Keratinocyte (primary cell): ENCODE data around the gene SFRP2. TPM values are rescaled to one million over a fixed set of nuclear protein-coding genes. Genes with fewer than 3 reads are reported as not detected.

Experiments
- DNase-seq: peaks from one replicate; pipeline ENCODE4 v3.0.0-alpha.2; 2011; ENCODE audit warnings: low read depth, missing footprints, low spot score
- FAIRE-seq: peaks from 2 replicates; lab custom pipeline; 2011; peaks lifted over from hg19 to GRCh38; lab: Jason Lieb, UNC
- H2AFZ ChIP-seq: 2 replicates; pipeline ENCODE4 v1.6.0; 2012; ENCODE audit warnings: low read length, control low read depth, inconsistent platforms; ENCODE audit not compliant: control insufficient read depth
- H3K27ac ChIP-seq: 2 replicates; pipeline ENCODE4 v1.5.1; 2011; ENCODE audit warnings: low read length; ENCODE audit not compliant: control insufficient read depth, insufficient read depth
- H3K27me3 ChIP-seq: 3 replicates; pipeline ENCODE4 v1.6.0; 2011; ENCODE audit warnings: low read length; ENCODE audit not compliant: control insufficient read depth, insufficient read depth; ENCODE audit errors: extremely low read depth
- H3K36me3 ChIP-seq, 2 experiments: 2 replicates in 1 of 2; 3 replicates in 1 of 2; pipeline ENCODE4 v1.5.1; 2011; ENCODE audit warnings: low read length in 2 of 2, mild to moderate bottlenecking in 1 of 2; ENCODE audit not compliant: control insufficient read depth in 2 of 2, insufficient read depth in 2 of 2; ENCODE audit errors: extremely low read depth in 1 of 2
- H3K4me1 ChIP-seq: 3 replicates; pipeline ENCODE4 v1.5.1; 2011; ENCODE audit warnings: low read length; ENCODE audit not compliant: control insufficient read depth, insufficient read depth; ENCODE audit errors: extremely low read depth
- H3K4me2 ChIP-seq: 3 replicates; pipeline ENCODE4 v1.6.0; 2011; ENCODE audit warnings: low read depth, low read length; ENCODE audit not compliant: control insufficient read depth, insufficient read depth; ENCODE audit errors: extremely low read depth
- H3K4me3 ChIP-seq, 3 experiments: fragments of 200-600 bp in 1 of 3; sonication (generic) in 1 of 3; 2 replicates in 2 of 3; 3 replicates in 1 of 3; pipeline ENCODE4 v1.5.1; 2011 to 2016; ENCODE audit warnings: low read length in 3 of 3, mild to moderate bottlenecking in 3 of 3, control low read depth in 2 of 3, inconsistent platforms in 1 of 3, low read depth in 1 of 3, mixed read lengths in 1 of 3, mixed run types in 1 of 3, moderate library complexity in 1 of 3; ENCODE audit not compliant: control insufficient read depth in 2 of 3, insufficient read depth in 2 of 3; ENCODE audit errors: extremely low read depth in 1 of 3
- H3K79me2 ChIP-seq: 2 replicates; pipeline ENCODE4 v1.6.0; 2012; ENCODE audit warnings: low read length; ENCODE audit not compliant: control insufficient read depth, insufficient read depth
- H3K9ac ChIP-seq: 3 replicates; pipeline ENCODE4 v1.6.0; 2011; ENCODE audit warnings: low read length; ENCODE audit not compliant: control insufficient read depth, insufficient read depth; ENCODE audit errors: extremely low read depth
- H3K9me1 ChIP-seq: 3 replicates; pipeline ENCODE4 v1.6.0; 2011; ENCODE audit warnings: low read length; ENCODE audit not compliant: control insufficient read depth, insufficient read depth; ENCODE audit errors: extremely low read depth
- H3K9me3 ChIP-seq: 2 replicates; pipeline ENCODE4 v1.5.1; 2012; ENCODE audit warnings: low read depth, low read length; ENCODE audit not compliant: control insufficient read depth
- H4K20me1 ChIP-seq: 3 replicates; pipeline ENCODE4 v1.6.0; 2011; ENCODE audit warnings: low read length; ENCODE audit not compliant: control insufficient read depth, insufficient read depth; ENCODE audit errors: extremely low read depth
- CTCF ChIP-seq, 3 experiments: IDR thresholded peaks in 1 of 3; conservative IDR thresholded peaks in 1 of 3; optimal IDR thresholded peaks in 1 of 3; 2 replicates in 2 of 3; 3 replicates in 1 of 3; pipeline versions ENCODE3 to v1.5.1; 2011; ENCODE audit warnings: low read length in 3 of 3, mild to moderate bottlenecking in 3 of 3, moderate library complexity in 2 of 3, control low read depth in 1 of 3, inconsistent platforms in 1 of 3; ENCODE audit not compliant: insufficient read depth in 2 of 3; ENCODE audit errors: extremely low read depth in 1 of 3
- EZH2 ChIP-seq: IDR thresholded peaks from one replicate; pipeline ENCODE4 v1.6.1; 2012; ENCODE audit warnings: inconsistent platforms, mild to moderate bottlenecking, low read length, moderate library complexity
- dilution Hi-C: fragments of 300-500 bp; cut with MboI; formaldehyde crosslinking; loops from one replicate; pipeline ENCODE4 v1.7.0; 2020; ENCODE audit warnings: low sequenced_read_pairs; ENCODE audit not compliant: extremely low pct_ligation_motif_present
- polyA plus RNA-seq, 5 experiments: library from polyadenylated mRNA; depleted of rRNA in 3 of 5; stranded (reverse) in 3 of 5; stranded (forward) in 1 of 5; unstranded in 1 of 5; fragments of >200 nt; gene quantifications; 1 replicate in 1 of 5; 2 replicates in 3 of 5; 3 replicates in 1 of 5; pipeline versions ENCODE4 v1.2.1 to v1.2.3, GENCODE V29; 2011 to 2012; ENCODE audit warnings: missing spikeins in 2 of 5, low read depth in 1 of 5, low replicate concordance in 1 of 5

SFRP2 gene
- polyA plus RNA-seq, 1 donor (not counting 4 experiments of a cell fraction or from before 2014, with no cell fraction given): not detected

DNA sequence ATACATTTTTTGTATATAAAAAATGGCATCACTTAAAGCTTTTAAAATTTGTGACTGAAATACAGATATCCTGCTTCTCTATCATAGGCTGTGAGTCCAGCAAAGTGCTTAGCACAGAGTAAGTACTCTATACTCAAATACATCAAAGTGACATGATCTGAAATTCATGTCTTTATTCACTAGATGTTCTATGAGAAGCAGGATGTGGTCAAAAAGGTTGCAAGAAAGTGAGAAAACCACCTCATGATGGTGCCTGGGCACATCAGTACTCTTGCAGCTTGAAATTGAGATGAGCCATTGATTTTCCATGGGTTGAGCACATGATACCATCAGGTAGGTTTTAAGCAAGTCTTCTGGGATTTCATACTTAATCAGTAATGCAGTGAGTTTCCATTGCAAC, 20.4 kb upstream of the SFRP2 start:
- no peaks in the 10 kb centered on the region for H3K27me3 ChIP-seq
- TF ChIP-seq CTCF (optimal IDR thresholded peaks at IDR 0.05 in 1 of 3, IDR thresholded peaks at IDR 0.05 in 1 of 3, conservative IDR thresholded peaks at IDR 0.05 in 1 of 3; ENCODE audit: extremely low read depth in 1 of 3, insufficient read depth in 2 of 3, low read length in 3 of 3): no peak
- TF ChIP-seq EZH2: no peak
- no peak overlapping the region for H3K27ac ChIP-seq
- no peaks in the 10 kb centered on the region for H3K4me1 ChIP-seq
- H3K79me2 ChIP-seq: no peaks in the 10 kb centered on the region
- H3K9me3 ChIP-seq: no peaks in the 10 kb centered on the region
- H3K9me1 ChIP-seq: no peaks in the 10 kb centered on the region
- H3K4me3 ChIP-seq: no peak overlapping the region
- no peak overlapping the region for H3K9ac ChIP-seq
- FAIRE-seq: no peak
- no peak for DNase-seq
- H3K36me3 ChIP-seq: no peaks in the 10 kb centered on the region
- dilution Hi-C loops: no loop called here
- no peak overlapping the region for H3K4me2 ChIP-seq
- no peaks in the 10 kb centered on the region for H4K20me1 ChIP-seq
- no peak overlapping the region for H2AFZ ChIP-seq

DNA sequence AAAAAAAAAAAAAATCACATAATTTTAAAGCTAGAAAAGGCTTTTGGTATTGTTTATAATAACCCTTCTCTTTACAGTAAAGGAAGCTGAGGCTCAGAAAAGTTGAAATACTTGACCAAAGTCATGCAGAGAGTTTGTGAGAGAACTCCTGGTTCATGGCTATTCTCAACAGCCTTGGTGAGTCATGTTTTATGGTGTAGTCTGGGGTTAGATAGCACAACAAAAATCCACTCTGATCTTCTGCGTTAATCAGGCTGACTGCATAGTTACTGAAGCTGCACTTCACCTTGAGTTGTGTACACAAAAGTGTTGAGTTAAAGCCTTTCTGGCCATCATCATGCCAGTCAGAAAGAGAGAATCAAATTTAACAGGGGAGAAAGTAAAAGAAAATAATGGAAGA, 19.3 kb upstream of the SFRP2 start:
- TF ChIP-seq EZH2: no peak
- no peak for TF ChIP-seq CTCF (optimal IDR thresholded peaks at IDR 0.05 in 1 of 3, IDR thresholded peaks at IDR 0.05 in 1 of 3, conservative IDR thresholded peaks at IDR 0.05 in 1 of 3; ENCODE audit: extremely low read depth in 1 of 3, insufficient read depth in 2 of 3, low read length in 3 of 3)
- FAIRE-seq (no peak), DNase-seq (no peak)
- H3K36me3 ChIP-seq: no peaks in the 10 kb centered on the region
- no peaks in the 10 kb centered on the region for H3K79me2 ChIP-seq
- no peak overlapping the region for H3K4me3 ChIP-seq
- H3K4me1 ChIP-seq: no peaks in the 10 kb centered on the region
- H3K9me1 ChIP-seq: no peaks in the 10 kb centered on the region
- H3K9me3 ChIP-seq: no peaks in the 10 kb centered on the region
- H4K20me1 ChIP-seq: no peaks in the 10 kb centered on the region
- H3K27ac ChIP-seq: no peak overlapping the region
- H2AFZ ChIP-seq: no peak overlapping the region
- dilution Hi-C loops: no loop called here
- H3K9ac ChIP-seq: no peak overlapping the region
- H3K27me3 ChIP-seq: no peaks in the 10 kb centered on the region
- H3K4me2 ChIP-seq: no peak overlapping the region
